ENCODE data around the gene USP27X. TPM values are rescaled to one million over a fixed set of nuclear protein-coding genes. Genes with fewer than 3 reads are reported as not detected.

Gene USP27X
- total RNA-seq, 1 experiment from 2014 or later, result 1.4 TPM

GRCh38 chrX:49884290-49884862 lies 5.1 kb downstream of the USP27X start:
- DNase-seq (ENCODE audit: low read depth), result peak; percentile 53

- no peak for DNase-seq (ENCODE audit: low read depth)
Measured at GRCh38 chrX:49892542-49892941, 13.3 kb downstream of the USP27X start.

- DNase-seq (ENCODE audit: low read depth), result no peak
Measured at GRCh38 chrX:49896951-49897350, 17.7 kb downstream of the USP27X start.

- no peak for DNase-seq (ENCODE audit: low read depth)
Measured at GRCh38 chrX:49901048-49901447, 21.8 kb downstream of the USP27X start.

- DNase-seq (ENCODE audit: low read depth), result no peak
Measured at GRCh38 chrX:49910344-49910743, 31.1 kb downstream of the USP27X start.

- no peak for DNase-seq (ENCODE audit: low read depth)
Measured at GRCh38 chrX:49912086-49912485, 32.8 kb downstream of the USP27X start.

GRCh38 chrX:49912861-49913260 lies 33.6 kb downstream of the USP27X start:
- no peak for DNase-seq (ENCODE audit: low read depth)

- DNase-seq (ENCODE audit: low read depth), result peak; percentile 51
Measured at GRCh38 chrX:49915361-49916222, 36.3 kb downstream of the USP27X start.

GRCh38 chrX:49919617-49920016 lies 40.3 kb downstream of the USP27X start:
- DNase-seq (ENCODE audit: low read depth), result peak; percentile 27

GRCh38 chrX:49921109-49921508 lies 41.8 kb downstream of the USP27X start:
- no peak for DNase-seq (ENCODE audit: low read depth)

GRCh38 chrX:49922291-49923241 lies 43.3 kb downstream of the USP27X start, which contains the start of gene CLCN5:
Gene CLCN5 (plus strand): TSS chrX:49922596. CDS start chrX:49925299, 2,703 bp downstream.
- DNase-seq (ENCODE audit: low read depth), result peak; percentile 94

GRCh38 chrX:49925176-49925575 lies 45.9 kb downstream of the USP27X start:
- DNase-seq (ENCODE audit: low read depth), result no peak

GRCh38 chrX:49930039-49930438 lies 50.8 kb downstream of the USP27X start:
- DNase-seq (ENCODE audit: low read depth), result no peak

Other genes with a start within 250 kb of the USP27X start
- 1.1 and 2.7 TPM in 2 replicates for gene PAGE1, start 183.5 kb upstream of the USP27X start, total RNA-seq (2014; rRNA removed; shearing (Covaris generic))
- gene PAGE4, start 50.2 kb upstream of the USP27X start, total RNA-seq (2014; rRNA removed; shearing (Covaris generic)), result not detected in 2 replicates
- 6.6 and 10.8 TPM in 2 replicates for gene CLCN5, start 43.1 kb downstream of the USP27X start, total RNA-seq (2014; rRNA removed; shearing (Covaris generic))